CMK (cell line): ENCODE results near the gene IGF2BP1.
"Not testable (repeated sequence)": the region's sequence is repeated elsewhere in the genome, so short reads cannot be mapped to it uniquely, and the experiment has no call there.

Source experiments
- DNase-seq: peaks from one replicate; pipeline ENCODE4 v3.0.0-alpha.2; 2010; ENCODE audit warnings: low read depth

The IGF2BP1 gene

GRCh38 chr17:49054342-49055092 lies 57.3 kb downstream of the IGF2BP1 start:
- DNase-seq: no peak

GRCh38 chr17:49055181-49055927 lies 58.2 kb downstream of the IGF2BP1 start:
- DNase-seq: no peak

- no peak for DNase-seq
Observed at GRCh38 chr17:49061524-49061943, 64.3 kb downstream of the IGF2BP1 start.

GRCh38 chr17:49063652-49064051 lies 66.5 kb downstream of the IGF2BP1 start:
- no peak for DNase-seq

GRCh38 chr17:49067163-49067562 lies 70.0 kb downstream of the IGF2BP1 start:
- DNase-seq: no peak

GRCh38 chr17:49069585-49070273 lies 72.5 kb downstream of the IGF2BP1 start:
- DNase-seq: no peak

- DNase-seq: no peak
Observed at GRCh38 chr17:49071106-49071505, 73.9 kb downstream of the IGF2BP1 start.

GRCh38 chr17:49074851-49075540 lies 77.8 kb downstream of the IGF2BP1 start:
- DNase-seq: no peak

- no peak for DNase-seq
Observed at GRCh38 chr17:49076573-49077384, 79.6 kb downstream of the IGF2BP1 start.

GRCh38 chr17:49078248-49078647 lies 81.1 kb downstream of the IGF2BP1 start:
- no peak for DNase-seq

GRCh38 chr17:49079840-49080663 lies 82.9 kb downstream of the IGF2BP1 start:
- DNase-seq: no peak

GRCh38 chr17:49082231-49082630 lies 85.0 kb downstream of the IGF2BP1 start:
- no peak for DNase-seq

- DNase-seq: not testable (repeated sequence)
Observed at GRCh38 chr17:49085046-49085445, 87.9 kb downstream of the IGF2BP1 start.

GRCh38 chr17:49085565-49086315 lies 88.6 kb downstream of the IGF2BP1 start:
- no peak for DNase-seq

GRCh38 chr17:49086316-49086605 lies 89.1 kb downstream of the IGF2BP1 start:
- no peak for DNase-seq

- DNase-seq: no peak
Observed at GRCh38 chr17:49086649-49087048, 89.5 kb downstream of the IGF2BP1 start.

- no peak for DNase-seq
Observed at GRCh38 chr17:49089094-49089493, 91.9 kb downstream of the IGF2BP1 start.

- DNase-seq: no peak
Observed at GRCh38 chr17:49090878-49091594, 93.9 kb downstream of the IGF2BP1 start.

- DNase-seq: no peak
Observed at GRCh38 chr17:49093131-49093530, 95.9 kb downstream of the IGF2BP1 start.
